AG04450 (cell line): ENCODE results near the gene CLECL1. TPM values are rescaled to one million over a fixed set of nuclear protein-coding genes. Genes with fewer than 3 reads are reported as not detected.

ENCODE experiments used
- CTCF ChIA-PET: fragments of 300-600, 350-600 bp; formaldehyde crosslinking; extraction: SDS; loops from one replicate; lab custom pipeline; 2022; ENCODE audit warnings: antibody characterized with exemption, inconsistent platforms; lab: Charles Lee
- POLR2A ChIA-PET: fragments of 350-600 bp; formaldehyde crosslinking; extraction: SDS; loops from one replicate; lab custom pipeline; 2021; ENCODE audit warnings: antibody characterized with exemption, inconsistent platforms; lab: Yijun Ruan, JAX
- DNase-seq: peaks from one replicate; pipeline ENCODE4 v3.0.0-alpha.2; 2011; ENCODE audit warnings: low read depth, low spot score
- H3K27ac ChIP-seq: one replicate; pipeline ENCODE4 v1.5.1; 2012; ENCODE audit warnings: low read depth, low read length, control low read depth
- H3K27me3 ChIP-seq: one replicate; pipeline ENCODE4 v1.6.0; 2012; ENCODE audit warnings: low read length; ENCODE audit not compliant: control insufficient read depth, insufficient read depth
- H3K4me3 ChIP-seq: 2 replicates; pipeline ENCODE4 v1.5.1; 2011; ENCODE audit warnings: mild to moderate bottlenecking, low read depth, low read length, control low read depth
- H3K9me3 ChIP-seq: 2 replicates; pipeline ENCODE4 v1.5.1; 2012; ENCODE audit warnings: low read length; ENCODE audit not compliant: control insufficient read depth, insufficient read depth
- polyA plus RNA-seq: library from polyadenylated mRNA; depleted of rRNA; stranded (reverse); fragments of >200 nt; gene quantifications from 2 replicates; pipeline ENCODE4 v1.2.3, GENCODE V29; 2011
- TF ChIP-seq, protein P1 (sequence below): IDR thresholded peaks from 2 replicates; pipeline ENCODE4 v1.5.1; 2011; ENCODE audit warnings: low read depth, low read length, control low read depth, inconsistent platforms

CLECL1 gene
- polyA plus RNA-seq, 1 experiment = not detected

- Histone ChIP-seq H3K27me3 (peaks cover 2% of the 10 kb centered on the region), H3K27ac (no peak overlapping the region), H3K9me3 (no peaks in the 10 kb centered on the region), H3K4me3 (no peak overlapping the region)
- POLR2A ChIA-PET = no interaction called here
- CTCF ChIA-PET = interaction anchor here (0.7 to 7.6 kb wide), 8 partner anchors 10 to 382 kb away, joined by 3 to 187 read pairs (median 4); no protein-coding TSS in a partner anchor
- no peak for DNase-seq
- TF ChIP-seq, protein P1, sequence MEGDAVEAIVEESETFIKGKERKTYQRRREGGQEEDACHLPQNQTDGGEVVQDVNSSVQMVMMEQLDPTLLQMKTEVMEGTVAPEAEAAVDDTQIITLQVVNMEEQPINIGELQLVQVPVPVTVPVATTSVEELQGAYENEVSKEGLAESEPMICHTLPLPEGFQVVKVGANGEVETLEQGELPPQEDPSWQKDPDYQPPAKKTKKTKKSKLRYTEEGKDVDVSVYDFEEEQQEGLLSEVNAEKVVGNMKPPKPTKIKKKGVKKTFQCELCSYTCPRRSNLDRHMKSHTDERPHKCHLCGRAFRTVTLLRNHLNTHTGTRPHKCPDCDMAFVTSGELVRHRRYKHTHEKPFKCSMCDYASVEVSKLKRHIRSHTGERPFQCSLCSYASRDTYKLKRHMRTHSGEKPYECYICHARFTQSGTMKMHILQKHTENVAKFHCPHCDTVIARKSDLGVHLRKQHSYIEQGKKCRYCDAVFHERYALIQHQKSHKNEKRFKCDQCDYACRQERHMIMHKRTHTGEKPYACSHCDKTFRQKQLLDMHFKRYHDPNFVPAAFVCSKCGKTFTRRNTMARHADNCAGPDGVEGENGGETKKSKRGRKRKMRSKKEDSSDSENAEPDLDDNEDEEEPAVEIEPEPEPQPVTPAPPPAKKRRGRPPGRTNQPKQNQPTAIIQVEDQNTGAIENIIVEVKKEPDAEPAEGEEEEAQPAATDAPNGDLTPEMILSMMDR = no peak
Measured at GRCh38 chr12:9711664-9712063, 21.2 kb downstream of the CLECL1 start.

GRCh38 chr12:9710584-9711375 lies 22.1 kb downstream of the CLECL1 start:
- H3K4me3 ChIP-seq = no peak overlapping the region
- POLR2A ChIA-PET = no interaction called here
- H3K27me3 ChIP-seq = peaks cover 2% of the 10 kb centered on the region
- CTCF ChIA-PET = interaction anchor here (0.7 to 7.6 kb wide), 6 partner anchors 9 to 381 kb away, joined by 3 to 187 read pairs (median 4); no protein-coding TSS in a partner anchor
- no peak for DNase-seq
- TF ChIP-seq, protein P1 = no peak
- H3K9me3 ChIP-seq = no peaks in the 10 kb centered on the region
- no peak overlapping the region for H3K27ac ChIP-seq

GRCh38 chr12:9708853-9709252 lies 24.0 kb downstream of the CLECL1 start:
- H3K4me3 ChIP-seq = no peak overlapping the region
- ChIA-PET CTCF (interaction anchor here (0.6 to 7.6 kb wide), 34 partner anchors 9 to 1052 kb away, joined by 3 to 187 read pairs (median 7); partner anchors contain the start of gene CLEC2D), POLR2A (no interaction called here)

GRCh38 chr12:9707864-9708808 lies 24.8 kb downstream of the CLECL1 start:
- peak; percentile 30 for DNase-seq
- TF ChIP-seq, protein P1 = peak; percentile 89
- CTCF ChIA-PET = interaction anchor here (0.5 to 7.6 kb wide), 43 partner anchors 8 to 1051 kb away, joined by 3 to 187 read pairs (median 5); partner anchors contain the start of gene CLEC2D
- POLR2A ChIA-PET = interaction anchor here (0.6 kb wide), 1 partner anchor 508 kb away, joined by 3 read pairs; no protein-coding TSS in a partner anchor
- Histone ChIP-seq H3K27me3 (peaks cover 2% of the 10 kb centered on the region), H3K4me3 (no peak overlapping the region), H3K9me3 (no peaks in the 10 kb centered on the region), H3K27ac (peak overlapping the region; percentile 3)

More at GRCh38 chr12:9708853-9709252, 24.0 kb downstream of the CLECL1 start:
- Histone ChIP-seq H3K27ac (no peak overlapping the region), H3K9me3 (no peaks in the 10 kb centered on the region), H3K27me3 (peaks cover 2% of the 10 kb centered on the region)
- no peak for DNase-seq
- TF ChIP-seq, protein P1 = no peak
